Mucosa of descending colon (tissue), 3 donors: Measurements from ENCODE around the gene DNAAF1. TPM values are rescaled to one million over a fixed set of nuclear protein-coding genes. Genes with fewer than 3 reads are reported as not detected.

Source experiments
- ATAC-seq: fragments of 200-7000 bp; cut with Tn5 transposase; one replicate; pipeline ENCODE4 v1.9.1; 2020; ENCODE audit warnings: mild to moderate bottlenecking, moderate library complexity
- DNase-seq, 3 donors: peaks; one replicate each; pipeline ENCODE4 v3.0.0-alpha.2; 2020
- H3K36me3 ChIP-seq: fragments of 200-600 bp; one replicate; pipeline ENCODE4 v1.8.0; 2021; ENCODE audit warnings: low read depth, mild to moderate bottlenecking
- H3K4me1 ChIP-seq: fragments of 200-600 bp; one replicate; pipeline ENCODE4 v1.8.0; 2021; ENCODE audit warnings: low read depth, mild to moderate bottlenecking
- H3K4me3 ChIP-seq: fragments of 200-600 bp; one replicate; pipeline ENCODE4 v1.8.0; 2021; ENCODE audit warnings: mild to moderate bottlenecking
- H3K9me3 ChIP-seq: fragments of 200-600 bp; one replicate; pipeline ENCODE4 v1.8.0; 2021; ENCODE audit warnings: mild to moderate bottlenecking
- CTCF ChIP-seq: fragments of 200-600 bp; IDR thresholded peaks from one replicate; pipeline ENCODE4 v1.8.0; 2022; ENCODE audit warnings: antibody characterized with exemption, mild to moderate bottlenecking
- intact Hi-C, 2 donors: fragments of 100-400 bp; cut with DNase I in 1 of 2; cut with micrococcal nuclease in 1 of 2; formaldehyde crosslinking; loops; one replicate each; pipeline versions ENCODE4 v1.11.0 to v1.11.1; 2022; cut with DNase I, micrococcal nuclease
- total RNA-seq, 3 donors: library from RNA; stranded (reverse); fragmentation: NEBNext Ultra II Directional in 2 of 3; extraction: Animal tissue kit (Norgen Biotek cat#: 25700) in 2 of 3; gene quantifications; one replicate each; pipeline versions ENCODE4 v1.2.1 to v1.2.4, GENCODE V29; 2021 to 2023
- donor health status: DM: no; HTN: no; CAD: no; lungs with moderate emphysema.
- donor health status: DM: no; HTN: no; CAD: no.
- donor health status: DM: no; HTN: yes; CAD: no.

DNAAF1 gene
- total RNA-seq, 3 donors from 2014 or later = 0.95 TPM; not detected in 2

- Histone ChIP-seq H3K4me1 (peaks cover 2% of the 10 kb centered on the region), H3K4me3 (peak overlapping the region; percentile 90), H3K36me3 (no peaks in the 10 kb centered on the region), H3K9me3 (no peaks in the 10 kb centered on the region)
- DNase-seq (peak; percentile 40 to 62 (median 58)), ATAC-seq (peak; percentile 66)
- no peak for TF ChIP-seq CTCF
- intact Hi-C loops = no loop called here
Measured at GRCh38 chr16:84144209-84144858, 774 bp upstream of the DNAAF1 start.

GRCh38 chr16:84150926-84151325, 5.8 kb downstream of the DNAAF1 start:
- no peaks in the 10 kb centered on the region for H3K36me3 ChIP-seq
- no peak overlapping the region for H3K4me3 ChIP-seq
- ATAC-seq (no peak), DNase-seq (no peak)
- TF ChIP-seq CTCF = no peak
- no peaks in the 10 kb centered on the region for H3K9me3 ChIP-seq
- no peaks in the 10 kb centered on the region for H3K4me1 ChIP-seq
- intact Hi-C loops = no loop called here

GRCh38 chr16:84153660-84154214, 8.6 kb downstream of the DNAAF1 start:
- no peaks in the 10 kb centered on the region for H3K36me3 ChIP-seq
- H3K4me1 ChIP-seq = no peaks in the 10 kb centered on the region
- intact Hi-C loops = no loop called here
- no peak for ATAC-seq
- no peaks in the 10 kb centered on the region for H3K9me3 ChIP-seq
- DNase-seq = no peak
- no peak overlapping the region for H3K4me3 ChIP-seq
- TF ChIP-seq CTCF = no peak

GRCh38 chr16:84155226-84155625, 10.1 kb downstream of the DNAAF1 start:
- no peaks in the 10 kb centered on the region for H3K9me3 ChIP-seq
- H3K4me1 ChIP-seq = no peaks in the 10 kb centered on the region
- TF ChIP-seq CTCF = no peak
- intact Hi-C loops = no loop called here
- H3K4me3 ChIP-seq = no peak overlapping the region
- DNase-seq (no peak), ATAC-seq (no peak)
- H3K36me3 ChIP-seq = no peaks in the 10 kb centered on the region

- no peak overlapping the region for H3K4me3 ChIP-seq
- no peaks in the 10 kb centered on the region for H3K36me3 ChIP-seq
- no peaks in the 10 kb centered on the region for H3K4me1 ChIP-seq
- no peak for TF ChIP-seq CTCF
- ATAC-seq = no peak
- intact Hi-C loops = no loop called here
- H3K9me3 ChIP-seq = no peaks in the 10 kb centered on the region
- no peak for DNase-seq
Measured at GRCh38 chr16:84155771-84156170, 10.7 kb downstream of the DNAAF1 start.
